Smooth muscle cell (in vitro differentiated cells): ENCODE measurements around the gene RAB21. TPM values are rescaled to one million over a fixed set of nuclear protein-coding genes. Genes with fewer than 3 reads are reported as not detected.

Experiments used
- DNase-seq: peaks from one replicate; lab custom pipeline; 2025; ENCODE audit not compliant: unreplicated experiment; lab: John Stamatoyannopoulos, UW
- H2AFZ ChIP-seq: fragments of 200-600 bp; sonication (generic); 2 replicates; pipeline ENCODE4 v1.6.0; 2016; ENCODE audit warnings: antibody characterized with exemption, low read depth, mild to moderate bottlenecking
- H3F3A ChIP-seq: fragments of 200-600 bp; sonication (generic); 2 replicates; pipeline ENCODE4 v1.6.0; 2017; ENCODE audit warnings: antibody characterized with exemption, low read depth
- H3K27ac ChIP-seq: fragments of 200-600 bp; sonication (generic); 2 replicates; pipeline ENCODE4 v1.5.1; 2016; ENCODE audit warnings: low read depth, mild to moderate bottlenecking
- H3K27me3 ChIP-seq: fragments of 200-600 bp; sonication (generic); 2 replicates; pipeline ENCODE4 v1.6.1; 2016; ENCODE audit warnings: low read depth, mild to moderate bottlenecking
- H3K36me3 ChIP-seq: fragments of 200-600 bp; sonication (generic); 2 replicates; pipeline ENCODE4 v1.5.1; 2016; ENCODE audit warnings: low read depth
- H3K4me1 ChIP-seq: fragments of 200-600 bp; sonication (generic); 2 replicates; pipeline ENCODE4 v1.5.1; 2016; ENCODE audit warnings: low read depth
- H3K4me2 ChIP-seq: fragments of 200-600 bp; sonication (generic); 2 replicates; pipeline ENCODE4 v1.6.0; 2016; ENCODE audit warnings: mild to moderate bottlenecking
- H3K4me3 ChIP-seq: fragments of 200-600 bp; sonication (generic); 2 replicates; pipeline ENCODE4 v1.5.1; 2016; ENCODE audit warnings: mild to moderate bottlenecking
- H3K79me2 ChIP-seq: fragments of 200-600 bp; sonication (generic); 2 replicates; pipeline ENCODE4 v1.6.0; 2016; ENCODE audit warnings: low read depth, mild to moderate bottlenecking
- H3K9ac ChIP-seq: fragments of 200-600 bp; sonication (generic); 2 replicates; pipeline ENCODE4 v1.6.0; 2016; ENCODE audit warnings: low read depth
- H3K9me3 ChIP-seq: fragments of 200-600 bp; sonication (generic); replicated peaks from 2 replicates; pipeline ENCODE4 v1.5.1; 2016; ENCODE audit warnings: low read depth
- H4K20me1 ChIP-seq: fragments of 200-600 bp; sonication (generic); 2 replicates; pipeline ENCODE4 v1.6.0; 2016; ENCODE audit warnings: low read depth
- WGBS: methylation state at CpG from one replicate; pipeline ENCODE4 v1.1.7; 2016; ENCODE audit warnings: low lambda C conversion rate; 5-methylcytosine and 5-hydroxymethylcytosine counted together
- polyA plus RNA-seq: library from polyadenylated mRNA; unstranded; fragments of >200 nt; fragmentation: Nextera tagmentation; extraction: Ambion mirVana; gene quantifications from 2 replicates; pipeline ENCODE4 v1.2.1, GENCODE V29; 2016
- total RNA-seq: library from RNA; depleted of rRNA; stranded (reverse); fragments of >200 nt; gene quantifications from 2 replicates; pipeline ENCODE4 v1.2.3, GENCODE V29; 2014
- TF ChIP-seq, protein P1 (sequence below): fragments of 200-600 bp; sonication (generic); IDR thresholded peaks from 2 replicates; pipeline ENCODE4 v1.5.1; 2017; ENCODE audit warnings: borderline replicate concordance, mild to moderate bottlenecking, antibody characterized with exemption; ENCODE audit not compliant: insufficient read depth, poor library complexity, severe bottlenecking

The RAB21 gene
- total and polyA plus RNA-seq, 2 experiments from 2014 or later: 7.2 to 49.3 TPM

DNA sequence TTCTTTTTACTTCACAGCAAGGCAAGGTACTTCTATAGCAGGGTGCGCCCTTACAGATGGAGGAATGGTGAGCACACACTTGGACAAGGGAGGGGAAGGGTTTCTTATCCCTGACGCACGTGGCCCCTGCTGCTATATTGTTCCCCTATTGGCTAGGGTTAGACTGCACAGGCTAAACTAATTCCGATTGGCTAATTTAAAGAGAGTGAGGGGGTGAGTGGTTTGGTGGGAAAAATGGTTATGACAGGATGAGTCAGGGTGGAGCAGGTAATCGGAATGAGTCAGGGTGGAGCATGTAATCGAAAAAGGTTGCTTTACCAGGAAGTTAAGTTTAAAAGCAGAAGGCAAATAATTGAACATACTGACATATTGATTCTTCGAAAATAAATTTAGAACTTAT is 23.7 kb upstream of the RAB21 start:
- H3F3A ChIP-seq: no peaks in the 10 kb centered on the region
- H3K27ac ChIP-seq: peak overlapping the region; percentile 74
- H3K27me3 ChIP-seq: no peaks in the 10 kb centered on the region
- H3K9me3 ChIP-seq: no peaks in the 10 kb centered on the region
- H3K4me3 ChIP-seq: no peak overlapping the region
- no peaks in the 10 kb centered on the region for H3K79me2 ChIP-seq
- TF ChIP-seq, protein P1, sequence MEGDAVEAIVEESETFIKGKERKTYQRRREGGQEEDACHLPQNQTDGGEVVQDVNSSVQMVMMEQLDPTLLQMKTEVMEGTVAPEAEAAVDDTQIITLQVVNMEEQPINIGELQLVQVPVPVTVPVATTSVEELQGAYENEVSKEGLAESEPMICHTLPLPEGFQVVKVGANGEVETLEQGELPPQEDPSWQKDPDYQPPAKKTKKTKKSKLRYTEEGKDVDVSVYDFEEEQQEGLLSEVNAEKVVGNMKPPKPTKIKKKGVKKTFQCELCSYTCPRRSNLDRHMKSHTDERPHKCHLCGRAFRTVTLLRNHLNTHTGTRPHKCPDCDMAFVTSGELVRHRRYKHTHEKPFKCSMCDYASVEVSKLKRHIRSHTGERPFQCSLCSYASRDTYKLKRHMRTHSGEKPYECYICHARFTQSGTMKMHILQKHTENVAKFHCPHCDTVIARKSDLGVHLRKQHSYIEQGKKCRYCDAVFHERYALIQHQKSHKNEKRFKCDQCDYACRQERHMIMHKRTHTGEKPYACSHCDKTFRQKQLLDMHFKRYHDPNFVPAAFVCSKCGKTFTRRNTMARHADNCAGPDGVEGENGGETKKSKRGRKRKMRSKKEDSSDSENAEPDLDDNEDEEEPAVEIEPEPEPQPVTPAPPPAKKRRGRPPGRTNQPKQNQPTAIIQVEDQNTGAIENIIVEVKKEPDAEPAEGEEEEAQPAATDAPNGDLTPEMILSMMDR: no peak
- H3K36me3 ChIP-seq: no peaks in the 10 kb centered on the region
- no peaks in the 10 kb centered on the region for H3K4me1 ChIP-seq
- H4K20me1 ChIP-seq: no peaks in the 10 kb centered on the region
- no peak overlapping the region for H3K4me2 ChIP-seq
- no peak overlapping the region for H3K9ac ChIP-seq
- peak overlapping the region; percentile 29 for H2AFZ ChIP-seq
- 90% methylated on average over 7 of the region's 7 CpGs for WGBS
- no peak for DNase-seq

GRCh38 chr12:71731439-71732356 is 23.0 kb upstream of the RAB21 start:
- no peaks in the 10 kb centered on the region for H3K36me3 ChIP-seq
- no peaks in the 10 kb centered on the region for H3K9me3 ChIP-seq
- no peaks in the 10 kb centered on the region for H3F3A ChIP-seq
- no peak for DNase-seq
- H3K4me3 ChIP-seq: no peak overlapping the region
- TF ChIP-seq, protein P1: no peak
- no peaks in the 10 kb centered on the region for H3K4me1 ChIP-seq
- H3K27me3 ChIP-seq: no peaks in the 10 kb centered on the region
- 72% methylated on average over 21 of the region's 21 CpGs for WGBS
- peak overlapping the region; percentile 29 for H2AFZ ChIP-seq
- no peaks in the 10 kb centered on the region for H3K79me2 ChIP-seq
- H3K4me2 ChIP-seq: no peak overlapping the region
- H4K20me1 ChIP-seq: no peaks in the 10 kb centered on the region
- peak overlapping the region; percentile 74 for H3K27ac ChIP-seq
- H3K9ac ChIP-seq: no peak overlapping the region

DNA sequence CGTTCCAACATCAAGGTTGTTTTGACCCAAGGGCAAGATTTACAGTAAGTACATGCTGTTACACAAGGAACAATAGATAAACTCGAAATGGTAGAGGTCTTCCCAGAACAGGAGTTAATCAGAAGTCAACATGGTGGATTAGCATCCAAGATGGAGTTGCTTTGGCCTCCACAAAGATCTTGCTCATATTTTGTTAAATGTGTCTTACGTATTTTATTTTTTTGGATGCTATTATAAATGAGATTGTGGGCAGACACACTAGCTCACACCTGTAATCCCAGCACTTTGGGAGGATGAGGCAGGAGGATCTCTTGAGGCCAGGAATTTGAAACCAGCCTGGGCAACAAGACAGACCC is 22.3 kb upstream of the RAB21 start:
- no peak overlapping the region for H3K4me3 ChIP-seq
- no peaks in the 10 kb centered on the region for H3K36me3 ChIP-seq
- DNase-seq: no peak
- no peaks in the 10 kb centered on the region for H3K27me3 ChIP-seq
- H3K27ac ChIP-seq: no peak overlapping the region
- H3F3A ChIP-seq: no peaks in the 10 kb centered on the region
- no peak overlapping the region for H3K9ac ChIP-seq
- no peaks in the 10 kb centered on the region for H4K20me1 ChIP-seq
- 93% methylated on average over 3 of the region's 3 CpGs for WGBS
- H3K4me1 ChIP-seq: no peaks in the 10 kb centered on the region
- H2AFZ ChIP-seq: no peak overlapping the region
- TF ChIP-seq, protein P1: no peak
- no peaks in the 10 kb centered on the region for H3K9me3 ChIP-seq
- H3K4me2 ChIP-seq: no peak overlapping the region
- H3K79me2 ChIP-seq: no peaks in the 10 kb centered on the region

GRCh38 chr12:71737197-71737596 is 17.5 kb upstream of the RAB21 start:
- no peak overlapping the region for H3K9ac ChIP-seq
- no peaks in the 10 kb centered on the region for H3F3A ChIP-seq
- H3K4me1 ChIP-seq: no peaks in the 10 kb centered on the region
- 79% methylated on average over 1 of the region's 1 CpG for WGBS
- no peaks in the 10 kb centered on the region for H4K20me1 ChIP-seq
- TF ChIP-seq, protein P1: no peak
- no peak overlapping the region for H3K4me3 ChIP-seq
- H3K36me3 ChIP-seq: no peaks in the 10 kb centered on the region
- H3K27me3 ChIP-seq: no peaks in the 10 kb centered on the region
- DNase-seq: no peak
- H3K4me2 ChIP-seq: no peak overlapping the region
- no peak overlapping the region for H2AFZ ChIP-seq
- no peak overlapping the region for H3K27ac ChIP-seq
- H3K9me3 ChIP-seq: no peaks in the 10 kb centered on the region
- H3K79me2 ChIP-seq: no peaks in the 10 kb centered on the region
